Tibial nerve (tissue), 4 donors: ENCODE data around the gene CRYZL1. TPM values are rescaled to one million over a fixed set of nuclear protein-coding genes. Genes with fewer than 3 reads are reported as not detected.
A peak's percentile ranks its signal among the peaks of the same experiment; 100 is the strongest.

Experiments used
- DNase-seq, 2 donors: peaks; one replicate each; pipeline ENCODE4 v3.0.0-alpha.2; 2019; ENCODE audit warnings: low spot score in 2 of 2
- H3K27ac ChIP-seq, 4 donors: fragments of 200-600 bp; sonication (generic) in 3 of 4; one replicate each; pipeline ENCODE4 v1.5.1; 2017 to 2019; ENCODE audit warnings: mild to moderate bottlenecking in 1 of 4
- H3K27me3 ChIP-seq, 2 donors: fragments of 200-600 bp; sonication (generic) in 1 of 2; one replicate each; pipeline versions ENCODE4 v1.5.1 to v1.6.0; 2017 to 2019
- H3K36me3 ChIP-seq, 3 donors: fragments of 200-600 bp; sonication (generic); one replicate each; pipeline ENCODE4 v1.5.1; 2018 to 2019
- H3K4me1 ChIP-seq, 4 donors: fragments of 200-600 bp; sonication (generic) in 3 of 4; one replicate each; pipeline ENCODE4 v1.5.1; 2017 to 2019
- H3K4me3 ChIP-seq, 4 donors: fragments of 200-600 bp; sonication (generic) in 3 of 4; one replicate each; pipeline ENCODE4 v1.5.1; 2017 to 2019; ENCODE audit warnings: mild to moderate bottlenecking in 1 of 4, moderate library complexity in 1 of 4
- H3K9me3 ChIP-seq, 4 donors: fragments of 200-600 bp; sonication (generic) in 3 of 4; one replicate each; pipeline ENCODE4 v1.5.1; 2017 to 2019
- EP300 ChIP-seq, 2 donors: sonication (generic); formaldehyde crosslinking; IDR thresholded peaks; one replicate each; pipeline ENCODE4 v1.6.1; 2017; ENCODE audit warnings: antibody characterized with exemption in 2 of 2, mild to moderate bottlenecking in 1 of 2
- POLR2A ChIP-seq, 2 donors: fragments of 450-650 bp; IDR thresholded peaks; one replicate each; pipeline ENCODE4 v1.6.1; 2017; ENCODE audit warnings: antibody characterized with exemption in 2 of 2, mild to moderate bottlenecking in 2 of 2, moderate library complexity in 2 of 2
- WGBS, 2 donors: methylation state at CpG; one replicate each; pipeline ENCODE4 v1.1.5; 2018; 5-methylcytosine and 5-hydroxymethylcytosine counted together
- total RNA-seq, 4 donors: library from RNA; depleted of rRNA; stranded (reverse); fragments of >200 nt; gene quantifications; one replicate each; pipeline ENCODE4 v1.1.0, GENCODE V29; 2016
- TF ChIP-seq, protein P1 (sequence below), 5 experiments: fragments of 200-600 bp in 3 of 5; fragments of 450-650 bp in 2 of 5; sonication (generic) in 3 of 5; IDR thresholded peaks; one replicate each; pipeline ENCODE4 v1.5.1; 2016 to 2019; ENCODE audit warnings: antibody characterized with exemption in 5 of 5, mild to moderate bottlenecking in 3 of 5, moderate library complexity in 2 of 5

CRYZL1 gene
- 10 to 100 TPM; 48.8 to 94.4 (median 74.8) TPM for total RNA-seq

DNA sequence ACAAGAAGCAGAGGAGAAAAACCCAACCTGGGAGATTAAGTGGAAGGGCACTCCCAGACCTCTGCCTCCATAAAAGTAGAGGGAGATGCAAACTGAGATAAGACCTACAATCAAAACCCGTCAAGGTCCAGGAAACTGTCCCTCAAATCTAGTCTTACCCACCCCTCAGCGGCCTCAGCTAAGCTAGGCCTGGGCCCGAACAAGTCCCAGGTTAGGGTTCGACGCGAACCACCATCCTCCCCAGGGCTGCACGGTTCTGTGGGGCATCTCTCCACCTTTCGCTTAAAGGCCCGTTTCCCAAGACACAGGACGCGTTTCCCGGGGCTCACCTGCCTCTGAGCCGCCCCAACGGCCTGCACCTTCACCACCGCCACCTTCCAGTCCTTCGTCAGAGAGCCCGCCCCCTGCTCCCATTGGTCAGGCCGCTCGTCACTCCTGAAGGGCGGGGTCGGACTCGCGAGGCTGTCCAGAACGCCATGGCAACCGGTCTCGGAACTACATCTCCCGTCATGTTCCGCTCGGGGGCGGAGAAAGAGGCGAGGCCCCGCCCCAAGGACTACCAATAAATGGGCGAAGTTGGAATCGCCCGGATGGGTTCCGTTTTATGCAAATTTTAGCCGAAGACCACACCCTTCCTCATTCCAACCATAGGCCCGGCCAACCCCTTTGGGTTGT lies at the start of gene CRYZL1:
CRYZL1 (minus strand) TSS at position 390 of the 675 bp plus-strand sequence. CDS start 10,190 bp downstream, outside the sequence.
- Histone ChIP-seq H3K27me3 (no peaks in the 10 kb centered on the region), H3K4me1 (peaks cover 0 to 51% (median 14%) of the 10 kb centered on the region in 4 donors), H3K36me3 (peaks cover 0 to 9% (median 0%) of the 10 kb centered on the region in 3 donors), H3K4me3 (peak within 1 kb of the TSS; percentile 74 to 99 (median 92)), H3K27ac (peak within 1 kb of the TSS; percentile 89 to 96 (median 94)), H3K9me3 (no peaks in the 10 kb centered on the region)
- DNase-seq = peak; percentile 100
- WGBS, 2 donors = 0% methylated on average over 28 to 38 of the region's 38 CpGs
- TF ChIP-seq, protein P1, sequence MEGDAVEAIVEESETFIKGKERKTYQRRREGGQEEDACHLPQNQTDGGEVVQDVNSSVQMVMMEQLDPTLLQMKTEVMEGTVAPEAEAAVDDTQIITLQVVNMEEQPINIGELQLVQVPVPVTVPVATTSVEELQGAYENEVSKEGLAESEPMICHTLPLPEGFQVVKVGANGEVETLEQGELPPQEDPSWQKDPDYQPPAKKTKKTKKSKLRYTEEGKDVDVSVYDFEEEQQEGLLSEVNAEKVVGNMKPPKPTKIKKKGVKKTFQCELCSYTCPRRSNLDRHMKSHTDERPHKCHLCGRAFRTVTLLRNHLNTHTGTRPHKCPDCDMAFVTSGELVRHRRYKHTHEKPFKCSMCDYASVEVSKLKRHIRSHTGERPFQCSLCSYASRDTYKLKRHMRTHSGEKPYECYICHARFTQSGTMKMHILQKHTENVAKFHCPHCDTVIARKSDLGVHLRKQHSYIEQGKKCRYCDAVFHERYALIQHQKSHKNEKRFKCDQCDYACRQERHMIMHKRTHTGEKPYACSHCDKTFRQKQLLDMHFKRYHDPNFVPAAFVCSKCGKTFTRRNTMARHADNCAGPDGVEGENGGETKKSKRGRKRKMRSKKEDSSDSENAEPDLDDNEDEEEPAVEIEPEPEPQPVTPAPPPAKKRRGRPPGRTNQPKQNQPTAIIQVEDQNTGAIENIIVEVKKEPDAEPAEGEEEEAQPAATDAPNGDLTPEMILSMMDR (IDR thresholded peaks at IDR 0.05) = peak in 1 of 5 experiments; percentile 15
- TF ChIP-seq POLR2A (IDR thresholded peaks at IDR 0.05) = peak; percentile 37 to 78
- TF ChIP-seq EP300 (IDR thresholded peaks at IDR 0.05) = peak in 1 of 2 donors; percentile 83

DNA sequence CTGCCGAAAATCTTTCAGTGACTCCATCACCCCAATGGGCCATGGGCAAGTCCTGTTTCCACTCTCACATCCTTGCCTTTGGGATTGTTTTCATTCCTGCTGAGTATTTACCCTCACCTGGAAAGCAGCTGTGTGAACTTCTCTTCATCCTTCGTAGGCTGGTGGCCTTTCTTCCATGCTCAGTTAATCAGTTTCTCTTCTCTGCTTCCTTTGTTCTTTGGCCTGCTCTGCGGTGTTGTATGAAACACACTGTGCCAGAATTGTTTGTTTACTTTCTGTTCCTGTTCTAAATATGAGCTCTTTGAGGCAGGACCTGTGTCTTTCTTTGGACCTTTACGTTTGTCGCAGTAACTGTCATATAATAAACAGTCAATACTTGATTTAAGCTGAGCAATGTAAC lies 49.3 kb upstream of the CRYZL1 start:
- peaks cover 0 to 39% (median 20%) of the 10 kb centered on the region in 4 donors for H3K4me1 ChIP-seq
- TF ChIP-seq, protein P1 (IDR thresholded peaks at IDR 0.05) = no peak
- TF ChIP-seq EP300 (IDR thresholded peaks at IDR 0.05) (no peak), POLR2A (IDR thresholded peaks at IDR 0.05) (no peak)
- H3K36me3 ChIP-seq = no peaks in the 10 kb centered on the region
- no peak for DNase-seq
- no peaks in the 10 kb centered on the region for H3K9me3 ChIP-seq
- H3K27ac ChIP-seq = no peak overlapping the region
- no peak overlapping the region for H3K4me3 ChIP-seq
- no peaks in the 10 kb centered on the region for H3K27me3 ChIP-seq
- WGBS, 2 donors = 83 to 86% methylated on average over 5 of the region's 5 CpGs

DNA sequence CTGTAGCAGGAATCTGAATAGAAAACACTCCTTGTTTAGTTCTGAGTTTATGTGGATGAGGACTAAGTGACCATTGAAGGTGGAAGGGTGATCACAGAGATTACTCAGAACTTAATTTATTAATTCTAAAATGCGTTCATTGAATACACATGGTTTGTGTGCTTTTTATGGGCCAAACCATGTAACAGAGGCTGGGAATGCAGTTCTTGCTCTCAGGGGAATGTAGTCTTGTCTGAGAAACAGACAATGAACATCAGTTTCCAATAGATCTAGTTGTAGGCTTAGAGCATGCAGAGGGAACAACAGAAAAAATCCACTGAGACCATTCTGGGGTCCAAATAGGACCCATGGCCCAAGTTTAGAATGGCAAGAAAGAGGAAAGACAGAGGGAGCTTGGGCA lies 46.8 kb upstream of the CRYZL1 start:
- TF ChIP-seq, protein P1 (IDR thresholded peaks at IDR 0.05) = no peak
- TF ChIP-seq POLR2A (IDR thresholded peaks at IDR 0.05) (no peak), EP300 (IDR thresholded peaks at IDR 0.05) (no peak)
- Histone ChIP-seq H3K27ac (peak overlapping the region in 1 of 4 donors; percentile 31), H3K9me3 (no peaks in the 10 kb centered on the region), H3K27me3 (no peaks in the 10 kb centered on the region), H3K4me1 (peaks cover 0 to 55% (median 34%) of the 10 kb centered on the region in 4 donors), H3K36me3 (no peaks in the 10 kb centered on the region), H3K4me3 (no peak overlapping the region)
- no peak for DNase-seq
- 27 to 32% methylated on average over 1 of the region's 1 CpG for WGBS, 2 donors

- peaks cover 0 to 62% (median 35%) of the 10 kb centered on the region in 4 donors for H3K4me1 ChIP-seq
- H3K27me3 ChIP-seq = no peaks in the 10 kb centered on the region
- no peaks in the 10 kb centered on the region for H3K36me3 ChIP-seq
- no peak overlapping the region for H3K27ac ChIP-seq
- no peak for DNase-seq
- no peaks in the 10 kb centered on the region for H3K9me3 ChIP-seq
- TF ChIP-seq, protein P1 (IDR thresholded peaks at IDR 0.05) = no peak
- no peak for TF ChIP-seq POLR2A (IDR thresholded peaks at IDR 0.05)
- WGBS, 2 donors = 56 to 64% methylated on average over 3 of the region's 3 CpGs
- no peak overlapping the region for H3K4me3 ChIP-seq
These were observed 46.1 kb upstream of the CRYZL1 start for GRCh38 chr21:33687634-33688033.

GRCh38 chr21:33686386-33686785 lies 44.8 kb upstream of the CRYZL1 start:
- Histone ChIP-seq H3K9me3 (no peaks in the 10 kb centered on the region), H3K4me1 (peaks cover 0 to 67% (median 35%) of the 10 kb centered on the region in 4 donors), H3K36me3 (no peaks in the 10 kb centered on the region), H3K4me3 (no peak overlapping the region), H3K27me3 (no peaks in the 10 kb centered on the region), H3K27ac (peak overlapping the region in 1 of 4 donors; percentile 39)
- DNase-seq = no peak
- WGBS, 2 donors = 72 to 75% methylated on average over 3 of the region's 3 CpGs
- TF ChIP-seq POLR2A (IDR thresholded peaks at IDR 0.05) (no peak), EP300 (IDR thresholded peaks at IDR 0.05) (no peak)
- TF ChIP-seq, protein P1 (IDR thresholded peaks at IDR 0.05) = no peak
